Upper lobe of left lung (tissue), 4 donors: Measurements from ENCODE around the gene AGTRAP.

Experiments used
- EP300 ChIP-seq, 4 donors: sonication (generic); formaldehyde crosslinking; IDR thresholded peaks; one replicate each; pipeline ENCODE4 v1.5.1; 2017; ENCODE audit warnings: antibody characterized with exemption in 4 of 4, control low read depth in 2 of 4
- POLR2A ChIP-seq, 4 donors: fragments of 450-650 bp; IDR thresholded peaks; one replicate each; pipeline ENCODE4 v1.5.1; 2016 to 2017; ENCODE audit warnings: antibody characterized with exemption in 4 of 4, mild to moderate bottlenecking in 2 of 4
- POLR2AphosphoS5 ChIP-seq, 2 donors: sonication (generic); formaldehyde crosslinking; IDR thresholded peaks; one replicate each; pipeline ENCODE4 v1.5.1; 2017; ENCODE audit warnings: antibody characterized with exemption in 2 of 2

DNA sequence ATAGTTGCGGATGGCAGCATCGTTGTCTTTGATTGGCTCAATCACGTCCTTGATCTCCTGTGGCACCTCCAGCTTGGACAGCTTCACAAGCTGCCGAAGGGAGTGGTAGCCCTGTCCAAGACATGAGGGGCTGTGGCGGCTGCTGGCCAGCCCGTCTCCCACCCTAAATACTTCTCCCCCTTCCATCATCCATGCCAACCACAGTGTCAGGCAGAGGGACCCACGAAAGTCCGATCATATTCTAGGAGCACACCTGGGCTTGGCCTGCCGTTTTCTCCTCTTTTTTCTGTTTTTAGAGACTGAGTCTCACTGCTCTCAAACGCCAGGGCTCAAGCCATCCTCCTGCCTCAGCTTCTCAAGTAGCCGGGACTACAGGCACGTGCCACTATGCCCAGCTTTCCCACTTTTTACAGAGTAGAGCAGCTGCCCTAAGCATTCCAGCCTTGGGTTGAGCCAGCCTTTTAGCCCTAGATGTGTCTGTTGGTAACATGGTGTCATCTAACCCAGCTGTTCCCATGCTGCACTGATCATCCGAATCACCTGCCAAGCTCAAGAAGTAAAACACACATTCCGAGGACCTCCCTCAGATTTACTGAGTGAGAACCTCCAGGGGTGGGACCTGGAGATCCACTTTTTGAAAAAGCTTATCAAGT, 59.4 kb downstream of the AGTRAP start:
- no peak for TF ChIP-seq POLR2A (IDR thresholded peaks at IDR 0.05)
- no peak for TF ChIP-seq EP300 (IDR thresholded peaks at IDR 0.05)
- no peak for TF ChIP-seq POLR2AphosphoS5 (IDR thresholded peaks at IDR 0.05)
